Globus pallidus (tissue), 1 donor: ENCODE data around the gene GPER1.
A peak's percentile ranks its signal among the peaks of the same experiment; 100 is the strongest.
"Not testable (repeated sequence)": the region's sequence is repeated elsewhere in the genome, so short reads cannot be mapped to it uniquely, and the experiment has no call there.

Experiments
- DNase-seq: peaks from one replicate; pipeline ENCODE4 v3.0.0-alpha.2; 2015; ENCODE audit warnings: low spot score

Gene GPER1

DNA sequence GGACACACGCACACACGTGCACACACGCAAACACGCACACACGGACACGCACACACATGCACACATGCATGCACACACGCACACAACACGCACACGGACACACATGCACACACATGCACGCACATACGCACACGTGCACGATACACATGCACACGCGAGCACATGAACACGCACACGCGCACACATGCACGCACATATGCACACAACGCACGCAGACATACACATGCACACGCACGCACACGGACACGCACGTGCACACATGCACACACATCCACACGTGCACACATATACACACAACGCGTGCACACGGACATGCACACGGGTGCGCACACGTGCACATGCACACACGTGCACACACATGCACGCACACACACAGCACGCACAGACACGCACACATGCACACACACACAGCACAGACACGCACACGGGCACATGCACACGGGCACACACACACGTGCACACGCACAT, 17.3 kb upstream of the GPER1 start:
- DNase-seq: no peak

DNA sequence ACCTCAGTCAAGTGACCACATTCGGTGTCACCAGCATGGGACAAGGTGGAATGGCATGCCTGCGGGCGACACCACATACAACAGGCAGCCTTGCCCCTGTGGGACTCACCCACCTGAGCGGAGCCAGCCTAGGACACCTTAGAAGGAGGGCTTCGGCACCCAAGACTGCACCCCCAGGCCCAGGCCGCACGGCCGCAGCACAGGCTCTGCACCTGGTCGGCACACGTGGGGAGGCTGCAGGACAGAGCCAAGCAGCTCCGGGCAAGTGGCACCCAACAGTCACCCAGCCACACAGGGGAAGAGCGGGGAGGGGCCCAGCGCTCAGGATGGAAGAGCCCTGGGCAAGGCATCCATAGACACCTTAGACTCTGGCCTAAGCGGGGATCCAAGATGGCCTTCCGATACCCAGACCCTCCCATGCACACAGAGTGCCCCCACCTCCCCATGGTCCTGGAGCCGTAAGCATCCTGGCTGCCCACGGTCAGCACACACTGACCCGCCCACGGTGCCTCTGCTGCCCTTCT, 16.1 kb upstream of the GPER1 start:
- DNase-seq: no peak

DNA sequence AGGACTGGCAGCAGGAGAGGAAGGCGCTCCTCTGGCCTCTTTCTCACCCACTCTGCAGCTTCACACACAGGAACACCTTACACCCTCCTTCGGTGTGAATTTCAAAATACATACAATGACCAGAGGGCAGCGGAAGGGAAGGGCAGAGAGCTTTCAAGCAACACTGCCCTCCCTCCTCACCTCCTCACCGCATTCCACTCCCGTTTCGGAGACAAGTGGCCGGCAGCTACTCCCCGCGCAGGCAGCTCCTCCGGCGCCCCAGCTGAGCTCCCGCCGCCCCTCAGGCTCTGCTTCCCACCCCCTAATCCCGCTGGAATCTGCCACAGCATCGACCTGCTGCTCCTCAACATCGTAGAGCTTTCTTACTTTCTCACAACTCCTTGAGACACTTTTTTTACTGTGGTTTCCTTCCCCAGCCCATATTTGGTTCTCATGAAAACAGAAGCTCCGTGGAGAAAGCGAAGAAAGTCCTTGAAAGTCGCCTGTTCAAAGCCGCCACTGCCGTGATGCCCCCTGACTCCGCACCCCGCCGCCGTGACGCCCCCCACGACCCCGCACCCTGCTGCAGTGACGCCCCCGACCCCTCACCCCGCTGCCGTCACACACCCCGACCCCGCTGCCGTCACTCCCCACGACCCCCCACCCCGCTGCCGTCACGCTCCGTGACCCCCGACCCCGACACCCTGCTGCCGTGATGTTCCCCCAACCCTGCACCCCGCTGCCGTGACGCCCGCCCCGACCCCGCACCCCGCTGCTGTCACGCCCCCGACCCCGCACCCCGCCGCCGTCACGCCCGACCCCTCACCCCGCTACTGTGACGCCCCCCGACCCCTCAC, 14.6 kb upstream of the GPER1 start:
- DNase-seq: no peak

GRCh38 chr7:1074018-1074417, 13.9 kb upstream of the GPER1 start:
- not testable (repeated sequence) for DNase-seq

- no peak for DNase-seq
Measured at GRCh38 chr7:1074593-1075431, 13.1 kb upstream of the GPER1 start.

GRCh38 chr7:1076184-1077072, 11.5 kb upstream of the GPER1 start:
- DNase-seq: no peak

GRCh38 chr7:1078519-1078918, 9.4 kb upstream of the GPER1 start:
- no peak for DNase-seq

DNA sequence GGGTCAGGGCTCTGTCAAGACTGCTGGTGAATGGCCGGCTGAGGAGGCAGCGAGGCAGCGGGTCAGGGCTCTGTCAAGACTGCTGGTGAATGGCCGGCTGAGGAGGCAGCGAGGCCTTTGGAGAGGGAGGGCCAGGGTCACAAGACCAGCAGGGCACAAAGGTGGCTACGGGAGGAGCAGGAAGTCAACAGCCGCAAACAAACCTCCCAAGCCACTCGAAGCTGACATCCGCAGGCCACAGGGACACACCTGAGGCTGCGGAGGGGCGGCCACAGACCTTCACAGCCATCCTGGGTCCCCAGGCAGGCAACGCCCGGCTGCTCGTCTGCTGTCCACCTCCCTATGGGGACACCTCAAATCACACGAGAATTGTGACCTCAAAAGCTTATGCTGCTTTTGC, 8.9 kb upstream of the GPER1 start:
- DNase-seq: no peak

DNA sequence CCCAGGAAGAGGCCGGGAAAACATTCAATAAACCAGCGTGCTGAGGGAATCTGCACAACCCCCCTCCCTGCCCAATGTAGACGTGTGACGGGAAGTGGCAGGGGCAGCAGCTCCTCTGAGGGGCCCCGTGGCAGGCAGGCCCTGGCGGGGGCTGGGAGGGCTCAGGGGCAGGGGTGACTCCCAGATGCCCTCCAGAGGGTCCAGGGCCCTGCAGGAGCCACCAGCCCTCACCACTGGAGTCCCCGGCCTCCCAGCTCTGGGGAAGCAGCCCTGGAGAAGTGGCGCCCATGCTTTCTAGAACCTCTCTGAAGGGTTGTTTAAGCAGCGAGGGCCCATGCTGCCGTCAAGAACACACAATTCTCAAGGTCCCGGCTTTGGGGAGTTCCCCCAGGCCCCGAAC, 8.4 kb upstream of the GPER1 start:
- DNase-seq: no peak

GRCh38 chr7:1080252-1080920, 7.5 kb upstream of the GPER1 start:
- no peak for DNase-seq

DNA sequence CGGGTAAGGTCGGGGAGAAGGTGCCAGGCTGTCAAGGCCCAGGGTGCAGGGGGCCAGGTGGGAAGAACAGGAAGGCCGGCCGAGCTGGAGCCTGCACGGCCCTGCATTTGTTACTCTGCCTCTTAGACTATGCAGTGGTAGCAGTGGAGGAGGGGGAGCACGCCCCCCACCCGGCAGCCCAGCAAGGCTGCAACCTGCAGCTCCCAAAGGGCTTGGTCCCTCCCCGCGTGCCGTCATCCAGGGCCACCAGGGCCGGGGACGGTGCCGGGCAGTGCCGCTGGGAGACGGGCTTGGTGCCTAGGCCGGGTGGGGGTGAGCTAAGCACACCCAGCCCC, 7.0 kb upstream of the GPER1 start:
- no peak for DNase-seq

DNA sequence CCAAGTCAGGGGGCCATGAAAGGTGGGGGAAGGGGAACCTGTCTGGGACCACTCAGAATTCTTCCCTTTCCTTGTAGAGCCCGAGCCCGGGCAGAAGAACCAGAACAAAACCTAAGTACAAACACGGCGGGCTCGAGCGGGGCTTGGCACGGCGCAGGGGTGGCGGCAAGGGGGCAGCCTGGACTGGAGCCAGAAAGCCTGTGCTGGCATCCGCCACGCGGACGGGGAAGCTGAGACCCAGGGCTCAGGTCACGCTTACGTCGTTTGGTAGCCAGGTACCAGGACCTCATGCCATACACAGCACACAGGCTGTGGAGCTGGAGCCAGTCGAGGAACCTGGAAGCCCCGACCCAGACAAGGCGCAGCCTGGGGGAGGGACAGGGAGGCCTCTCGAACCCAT, 6.6 kb upstream of the GPER1 start:
- DNase-seq: no peak

DNA sequence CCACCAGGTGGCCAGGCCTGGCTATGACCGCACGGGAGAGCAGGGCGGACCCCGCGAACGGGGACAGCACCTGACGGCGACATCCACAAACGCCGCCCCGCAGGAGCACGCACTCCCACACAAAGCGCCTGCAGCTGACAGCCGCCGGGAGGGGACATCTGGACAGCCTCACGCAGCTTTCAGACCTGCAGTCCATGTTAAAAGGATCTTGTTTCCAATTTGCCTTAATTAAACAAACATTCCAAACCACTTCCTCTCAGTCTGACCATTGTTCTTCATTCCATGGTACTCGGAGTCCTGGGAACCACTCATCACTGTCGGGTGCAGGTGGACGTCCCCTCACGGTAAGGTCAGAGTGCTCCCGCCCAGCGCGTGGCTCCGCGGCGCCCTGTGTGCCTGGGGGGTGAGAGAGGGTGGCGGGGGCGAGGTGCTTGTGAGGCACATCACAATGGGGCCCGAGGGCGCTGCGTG, 5.9 kb upstream of the GPER1 start:
- DNase-seq: no peak

GRCh38 chr7:1083729-1084657, 3.9 kb upstream of the GPER1 start:
- no peak for DNase-seq

DNA sequence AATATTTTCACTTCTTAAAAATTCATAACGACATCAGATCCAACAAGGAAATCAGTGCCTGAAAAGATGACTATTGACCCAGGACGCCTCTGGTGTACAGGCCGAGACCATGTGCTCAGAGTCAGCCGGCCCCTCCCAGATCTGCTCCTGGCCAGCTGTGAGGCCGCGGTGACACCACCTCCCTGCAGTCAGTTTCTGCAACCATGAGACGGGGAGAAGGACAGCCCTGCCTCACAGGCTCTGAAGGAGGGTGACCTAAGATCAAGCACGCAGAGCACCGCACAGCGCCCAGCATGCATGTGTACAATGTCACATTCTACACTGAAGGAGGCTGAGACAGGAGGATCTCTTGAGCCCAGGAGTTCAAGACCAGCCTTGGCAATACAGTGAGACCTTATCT, 2.6 kb upstream of the GPER1 start:
- no peak for DNase-seq

GRCh38 chr7:1085910-1086421, 1.9 kb upstream of the GPER1 start:
- DNase-seq: no peak

- peak; percentile 39 for DNase-seq
Measured at GRCh38 chr7:1086588-1087464, 1.1 kb upstream of the GPER1 start.

DNA sequence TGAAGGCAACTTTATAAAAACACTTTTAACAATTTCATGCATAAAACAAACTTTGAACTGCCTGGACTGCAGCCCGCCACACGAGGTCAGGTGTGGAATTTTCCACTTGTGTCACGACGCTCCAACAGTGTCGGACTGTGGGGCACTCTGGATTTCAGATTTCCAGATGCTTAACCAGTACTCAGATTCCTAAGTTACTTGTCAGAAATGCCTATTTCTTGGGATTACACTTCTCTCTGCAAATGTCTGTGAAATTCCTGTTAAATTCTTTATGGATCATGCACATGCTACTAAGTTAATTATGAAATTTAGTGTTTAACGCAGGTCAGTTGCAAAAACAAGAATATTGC, 473 bp upstream of the GPER1 start:
- no peak for DNase-seq

GRCh38 chr7:1090236-1090635, 2.3 kb downstream of the GPER1 start:
- no peak for DNase-seq
